Chondrocyte (in vitro differentiated cells): Measurements from ENCODE around the gene TMED1. TPM values are rescaled to one million over a fixed set of nuclear protein-coding genes. Genes with fewer than 3 reads are reported as not detected.

Experiments used
- DNase-seq: peaks from one replicate; pipeline ENCODE4 v3.0.0; 2021; ENCODE audit warnings: mixed read lengths, low spot score
- H3K27ac Mint-ChIP-seq: one replicate; pipeline ENCODE4 v1.8.0; 2021; ENCODE audit warnings: mild to moderate bottlenecking, moderate library complexity, mixed read lengths; ENCODE audit not compliant: unreplicated experiment
- H3K27me3 Mint-ChIP-seq: 2 replicates; pipeline ENCODE4 v1.8.0; 2021; ENCODE audit warnings: low read depth, mixed read lengths
- H3K36me3 Mint-ChIP-seq: 2 replicates; pipeline ENCODE4 v1.8.0; 2021; ENCODE audit warnings: low read depth, mixed read lengths
- H3K4me1 Mint-ChIP-seq: 2 replicates; pipeline ENCODE4 v1.8.0; 2021; ENCODE audit warnings: low read depth, mild to moderate bottlenecking, mixed read lengths
- H3K4me3 Mint-ChIP-seq: one replicate; pipeline ENCODE4 v1.8.0; 2021; ENCODE audit warnings: mild to moderate bottlenecking, moderate library complexity, mixed read lengths; ENCODE audit not compliant: unreplicated experiment
- H3K9me3 Mint-ChIP-seq: 2 replicates; pipeline ENCODE4 v1.8.0; 2021; ENCODE audit warnings: low read depth, mixed read lengths
- microRNA-seq: library from miRNA; unstranded; fragments of <30 nt; microRNA quantifications from one replicate; pipeline ENCODE4 v1.2.0, GENCODE V29; 2020; ENCODE audit warnings: borderline number of aligned reads
- total RNA-seq: library from RNA; stranded (reverse); gene quantifications from 3 replicates; pipeline ENCODE4 v1.2.1, GENCODE V29; 2021
- TF ChIP-seq, protein P1 (sequence below): fragments of 200-600 bp; sonication (generic); IDR thresholded peaks from 2 replicates; pipeline ENCODE4 v1.5.0; 2021; ENCODE audit warnings: antibody characterized with exemption, mild to moderate bottlenecking, moderate library complexity

Gene TMED1
- total RNA-seq, 1 donor from 2014 or later: 29.1 TPM

- H3K27ac Mint-ChIP-seq: no peak overlapping the region
- H3K9me3 Mint-ChIP-seq: no peaks in the 10 kb centered on the region
- TF ChIP-seq, protein P1, sequence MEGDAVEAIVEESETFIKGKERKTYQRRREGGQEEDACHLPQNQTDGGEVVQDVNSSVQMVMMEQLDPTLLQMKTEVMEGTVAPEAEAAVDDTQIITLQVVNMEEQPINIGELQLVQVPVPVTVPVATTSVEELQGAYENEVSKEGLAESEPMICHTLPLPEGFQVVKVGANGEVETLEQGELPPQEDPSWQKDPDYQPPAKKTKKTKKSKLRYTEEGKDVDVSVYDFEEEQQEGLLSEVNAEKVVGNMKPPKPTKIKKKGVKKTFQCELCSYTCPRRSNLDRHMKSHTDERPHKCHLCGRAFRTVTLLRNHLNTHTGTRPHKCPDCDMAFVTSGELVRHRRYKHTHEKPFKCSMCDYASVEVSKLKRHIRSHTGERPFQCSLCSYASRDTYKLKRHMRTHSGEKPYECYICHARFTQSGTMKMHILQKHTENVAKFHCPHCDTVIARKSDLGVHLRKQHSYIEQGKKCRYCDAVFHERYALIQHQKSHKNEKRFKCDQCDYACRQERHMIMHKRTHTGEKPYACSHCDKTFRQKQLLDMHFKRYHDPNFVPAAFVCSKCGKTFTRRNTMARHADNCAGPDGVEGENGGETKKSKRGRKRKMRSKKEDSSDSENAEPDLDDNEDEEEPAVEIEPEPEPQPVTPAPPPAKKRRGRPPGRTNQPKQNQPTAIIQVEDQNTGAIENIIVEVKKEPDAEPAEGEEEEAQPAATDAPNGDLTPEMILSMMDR: no peak
- DNase-seq: no peak
- H3K4me3 Mint-ChIP-seq: no peak overlapping the region
- H3K27me3 Mint-ChIP-seq: no peaks in the 10 kb centered on the region
- no peaks in the 10 kb centered on the region for H3K4me1 Mint-ChIP-seq
- peaks cover 17% of the 10 kb centered on the region for H3K36me3 Mint-ChIP-seq
These were observed 39.4 kb downstream of the TMED1 start for GRCh38 chr19:10796653-10797052.

GRCh38 chr19:10789866-10790265, 46.1 kb downstream of the TMED1 start:
- Mint-ChIP-seq H3K27me3 (no peaks in the 10 kb centered on the region), H3K4me3 (no peak overlapping the region), H3K36me3 (peaks cover 31% of the 10 kb centered on the region), H3K27ac (no peak overlapping the region), H3K4me1 (no peaks in the 10 kb centered on the region), H3K9me3 (no peaks in the 10 kb centered on the region)
- no peak for DNase-seq
- TF ChIP-seq, protein P1: no peak

DNA sequence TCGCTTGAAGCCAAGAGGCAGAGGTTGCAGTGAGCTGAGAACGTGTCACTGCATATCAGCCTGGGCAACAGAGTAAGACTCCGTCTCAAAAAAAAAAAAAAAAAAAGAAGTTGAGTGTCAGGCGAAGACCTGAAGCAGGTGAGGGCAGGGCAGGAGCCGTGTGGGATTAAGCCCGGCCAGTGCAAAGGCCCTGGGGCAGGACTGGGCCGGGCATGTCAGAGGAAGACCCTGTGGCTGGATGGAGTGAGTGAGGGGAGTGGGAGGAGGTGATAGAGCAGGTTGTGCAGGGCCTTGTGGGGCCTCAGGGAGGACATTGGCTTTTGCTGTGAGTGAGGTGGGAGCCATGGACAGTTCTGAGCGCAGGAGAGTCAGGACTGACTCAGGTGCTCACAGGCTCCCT, 47.9 kb downstream of the TMED1 start:
- no peak for DNase-seq
- Mint-ChIP-seq H3K36me3 (peaks cover 34% of the 10 kb centered on the region), H3K27me3 (no peaks in the 10 kb centered on the region), H3K4me3 (no peak overlapping the region), H3K27ac (no peak overlapping the region), H3K9me3 (no peaks in the 10 kb centered on the region), H3K4me1 (no peaks in the 10 kb centered on the region)
- TF ChIP-seq, protein P1: no peak

DNA sequence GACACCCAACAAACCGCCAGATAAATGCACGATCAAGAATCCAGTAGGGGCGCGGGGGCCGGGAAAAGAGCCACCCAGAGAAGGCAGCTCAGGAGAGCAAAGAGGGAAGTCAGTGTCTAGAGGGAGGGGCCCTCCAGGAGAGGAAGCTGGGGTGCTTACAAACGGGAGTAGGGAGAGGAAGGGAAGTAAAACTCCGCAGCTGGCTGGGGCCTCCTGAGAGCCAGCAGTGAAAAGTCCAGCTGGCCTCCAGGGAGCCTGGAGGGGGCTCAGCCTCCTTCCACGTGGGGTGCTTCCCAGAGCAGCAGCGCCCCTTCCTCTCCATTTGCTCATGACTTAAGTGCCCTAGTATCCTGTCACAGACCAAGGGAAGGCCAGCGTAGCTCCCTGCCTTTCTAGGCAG, 51.8 kb downstream of the TMED1 start:
- Mint-ChIP-seq H3K27ac (no peak overlapping the region), H3K9me3 (no peaks in the 10 kb centered on the region), H3K27me3 (no peaks in the 10 kb centered on the region), H3K4me1 (no peaks in the 10 kb centered on the region), H3K36me3 (peaks cover 45% of the 10 kb centered on the region), H3K4me3 (no peak overlapping the region)
- DNase-seq: no peak
- TF ChIP-seq, protein P1: no peak

DNA sequence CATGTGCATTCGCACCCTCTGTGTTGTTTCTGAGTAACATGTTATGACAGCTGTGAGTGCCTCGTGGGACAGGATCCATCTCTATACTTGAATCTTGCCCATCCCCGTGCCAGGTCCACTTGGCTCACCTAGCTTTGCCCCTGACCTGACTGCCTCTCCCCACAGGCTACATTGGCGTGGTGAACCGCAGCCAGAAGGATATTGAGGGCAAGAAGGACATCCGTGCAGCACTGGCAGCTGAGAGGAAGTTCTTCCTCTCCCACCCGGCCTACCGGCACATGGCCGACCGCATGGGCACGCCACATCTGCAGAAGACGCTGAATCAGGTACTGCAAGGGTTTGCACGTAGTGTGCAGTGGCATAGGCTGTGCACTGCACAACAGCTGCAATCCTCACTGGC, 53.2 kb downstream of the TMED1 start:
- Mint-ChIP-seq H3K9me3 (no peaks in the 10 kb centered on the region), H3K27ac (no peak overlapping the region), H3K27me3 (no peaks in the 10 kb centered on the region), H3K4me1 (no peaks in the 10 kb centered on the region), H3K36me3 (peaks cover 38% of the 10 kb centered on the region), H3K4me3 (no peak overlapping the region)
- TF ChIP-seq, protein P1: no peak
- DNase-seq: no peak

Small RNAs within 50 kb of the gene (microRNA-seq; reads per million reads assigned to microRNA genes)
- gene MIR199A1 (3.3 reads per million), gene MIR6793 (not detected)

Other genes with a start within 250 kb of the TMED1 start
- 0.45 TPM in 1 of 3 replicates, not detected in the others for gene AP1M2, start 248.9 kb downstream of the TMED1 start, total RNA-seq
- gene SLC44A2, start 210.7 kb downstream of the TMED1 start, total RNA-seq: 132 to 223 TPM (median 220 TPM) in 3 replicates
- gene ILF3, start 181.9 kb downstream of the TMED1 start, total RNA-seq: 156 to 234 TPM (median 171 TPM) in 3 replicates
- gene QTRT1, start 134.8 kb downstream of the TMED1 start, total RNA-seq: 28.2 to 50.2 TPM (median 33.7 TPM) in 3 replicates
- 106 to 125 TPM (median 116 TPM) in 3 replicates for gene DNM2, start 118.1 kb downstream of the TMED1 start, total RNA-seq
- gene C19orf38, start 12.2 kb upstream of the TMED1 start, total RNA-seq: 0.30 to 0.34 TPM in 2 of 3 replicates, not detected in the other
- gene CARM1, start 35.3 kb upstream of the TMED1 start, total RNA-seq: 59.9 to 62.0 TPM (median 61.8 TPM) in 3 replicates
- 74.5 to 88.2 TPM (median 76.1 TPM) in 3 replicates for gene YIPF2, start 92.4 kb upstream of the TMED1 start, total RNA-seq
- gene TIMM29, start 92.6 kb upstream of the TMED1 start, total RNA-seq: 22.1 to 25.7 TPM (median 24.2 TPM) in 3 replicates
- 107 to 121 TPM (median 115 TPM) in 3 replicates for gene SMARCA4, start 124.8 kb upstream of the TMED1 start, total RNA-seq